Body of pancreas (tissue), 4 donors: ENCODE data around the gene RAB1B.

Experiments
- CTCF ChIP-seq, 7 experiments: fragments of 450-650 bp in 4 of 7; fragments of 200-600 bp in 3 of 7; sonication (generic) in 3 of 7; IDR thresholded peaks; one replicate each; pipeline ENCODE4 v1.5.1; 2016 to 2019; ENCODE audit warnings: antibody characterized with exemption in 7 of 7
- POLR2A ChIP-seq, 3 donors: fragments of 450-650 bp; IDR thresholded peaks; one replicate each; pipeline ENCODE4 v1.6.1; 2016; ENCODE audit warnings: antibody characterized with exemption in 3 of 3, mild to moderate bottlenecking in 2 of 3

GRCh38 chr11:66227700-66228099 lies 40.7 kb upstream of the RAB1B start:
- TF ChIP-seq CTCF (IDR thresholded peaks at IDR 0.05) (no peak), POLR2A (IDR thresholded peaks at IDR 0.05) (no peak)
